Muscle of leg (tissue), 11 donors: Measurements from ENCODE around the gene LRFN2. TPM values are rescaled to one million over a fixed set of nuclear protein-coding genes. Genes with fewer than 3 reads are reported as not detected.

Experiments
- DNase-seq: peaks from one replicate; pipeline ENCODE4 v3.0.0; 2013
- H3K27ac ChIP-seq: one replicate; pipeline ENCODE4 v1.5.1; 2013; ENCODE audit warnings: mild to moderate bottlenecking, low read length, control low read depth
- H3K27me3 ChIP-seq: one replicate; pipeline ENCODE4 v1.6.1; 2013; ENCODE audit warnings: low read length; ENCODE audit not compliant: control insufficient read depth, insufficient read depth
- H3K36me3 ChIP-seq: one replicate; pipeline ENCODE4 v1.6.1; 2013; ENCODE audit warnings: low read length; ENCODE audit not compliant: control insufficient read depth, insufficient read depth
- H3K4me1 ChIP-seq: one replicate; pipeline ENCODE4 v1.6.1; 2013; ENCODE audit warnings: low read length; ENCODE audit not compliant: control insufficient read depth, insufficient read depth
- H3K4me3 ChIP-seq: one replicate; pipeline ENCODE4 v1.5.1; 2013; ENCODE audit warnings: low read length, control low read depth
- H3K9me3 ChIP-seq: replicated peaks from 2 replicates; pipeline ENCODE4 v1.6.1; 2013; ENCODE audit warnings: low read depth, low read length; ENCODE audit not compliant: control insufficient read depth
- WGBS: methylation state at CpG from one replicate; pipeline ENCODE4 v1.1.5; 2013; ENCODE audit warnings: missing lambda C conversion rate; ENCODE audit not compliant: insufficient coverage; 5-methylcytosine and 5-hydroxymethylcytosine counted together
- polyA plus RNA-seq, 8 donors: library from polyadenylated mRNA; unstranded; fragments of 120-200 nt; gene quantifications; one replicate each; pipeline versions ENCODE4 v1.2.1 to v1.2.3, GENCODE V29; 2013; ENCODE audit warnings: inconsistent platforms in 1 of 8, low replicate concordance in 1 of 8; ENCODE audit not compliant: insufficient read length in 8 of 8, insufficient read depth in 1 of 8
- total RNA-seq: library from RNA; stranded (reverse); fragments of 120-200 nt; gene quantifications from one replicate; pipeline ENCODE4 v1.2.4, GENCODE V29; 2013

LRFN2 gene
- total and polyA plus RNA-seq, 9 donors = 0.04 to 0.17 (median 0.08) TPM

- Histone ChIP-seq H3K4me3 (no peak overlapping the region), H3K4me1 (no peaks in the 10 kb centered on the region), H3K36me3 (no peaks in the 10 kb centered on the region), H3K27ac (no peak overlapping the region), H3K9me3 (no peaks in the 10 kb centered on the region), H3K27me3 (peaks cover 6% of the 10 kb centered on the region)
- WGBS = 72% methylated on average over 3 of the region's 4 CpGs
- DNase-seq = no peak
These were observed 35.1 kb downstream of the LRFN2 start for GRCh38 chr6:40551966-40552505.

DNA sequence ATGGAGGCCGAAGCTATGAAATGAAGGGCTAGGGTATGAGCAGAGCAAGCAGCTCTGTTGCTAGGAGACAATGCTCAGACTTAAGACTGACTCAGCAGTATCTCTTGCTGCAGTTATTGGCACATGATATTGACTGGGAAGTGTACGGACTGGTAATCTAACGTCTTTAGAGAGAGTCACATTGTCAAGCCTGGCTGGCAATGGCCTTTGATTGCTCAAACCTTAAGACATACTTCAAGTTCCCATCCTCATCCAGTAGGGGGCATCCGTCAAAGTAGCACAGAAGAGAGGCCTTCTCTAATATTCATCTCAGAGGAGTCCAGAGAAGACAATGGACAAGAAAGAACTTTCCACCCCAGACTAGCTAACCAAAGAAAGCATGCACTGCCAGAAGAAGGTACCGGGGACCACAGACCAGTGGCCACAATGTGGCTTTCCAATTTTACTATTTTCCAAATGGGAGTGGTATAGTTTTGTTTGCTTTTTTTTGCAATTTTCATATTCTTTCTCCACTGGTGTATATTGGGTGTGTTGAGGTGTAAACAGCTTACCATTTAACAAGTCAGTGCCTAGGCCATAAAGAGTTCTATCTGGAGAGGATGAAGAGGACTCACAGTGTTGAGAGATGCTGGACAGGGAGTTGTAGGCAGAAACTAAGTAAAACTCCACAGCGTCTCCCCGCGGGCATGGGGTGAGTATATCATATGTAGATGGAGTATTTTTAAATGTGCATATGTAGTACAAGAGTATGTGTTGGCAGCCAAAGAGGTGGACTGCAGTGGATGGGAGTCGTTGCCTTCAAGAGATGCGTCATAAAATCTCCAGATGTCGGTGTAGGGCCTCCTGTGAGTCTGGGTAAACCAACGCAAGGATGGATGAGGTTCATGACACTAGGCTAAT lies 36.7 kb downstream of the LRFN2 start:
- no peak overlapping the region for H3K4me3 ChIP-seq
- peaks cover 6% of the 10 kb centered on the region for H3K27me3 ChIP-seq
- no peak overlapping the region for H3K27ac ChIP-seq
- peak; percentile 22 for DNase-seq
- H3K36me3 ChIP-seq = no peaks in the 10 kb centered on the region
- H3K9me3 ChIP-seq = no peaks in the 10 kb centered on the region
- H3K4me1 ChIP-seq = no peaks in the 10 kb centered on the region
- 83% methylated on average over 10 of the region's 12 CpGs for WGBS

GRCh38 chr6:40545954-40546353 lies 41.2 kb downstream of the LRFN2 start:
- no peak for DNase-seq
- H3K4me3 ChIP-seq = no peak overlapping the region
- no peaks in the 10 kb centered on the region for H3K9me3 ChIP-seq
- no peaks in the 10 kb centered on the region for H3K27me3 ChIP-seq
- no peak overlapping the region for H3K27ac ChIP-seq
- peaks cover 9% of the 10 kb centered on the region for H3K4me1 ChIP-seq
- H3K36me3 ChIP-seq = no peaks in the 10 kb centered on the region
- WGBS = 34% methylated on average over 6 of the region's 6 CpGs

GRCh38 chr6:40543776-40544175 lies 43.4 kb downstream of the LRFN2 start:
- H3K36me3 ChIP-seq = no peaks in the 10 kb centered on the region
- H3K27ac ChIP-seq = no peak overlapping the region
- no peak for DNase-seq
- H3K27me3 ChIP-seq = no peaks in the 10 kb centered on the region
- no CpG with 5 or more reads among the region's 2 CpGs for WGBS
- no peaks in the 10 kb centered on the region for H3K9me3 ChIP-seq
- no peak overlapping the region for H3K4me3 ChIP-seq
- H3K4me1 ChIP-seq = peaks cover 9% of the 10 kb centered on the region

GRCh38 chr6:40543146-40543545 lies 44.0 kb downstream of the LRFN2 start:
- Histone ChIP-seq H3K4me1 (peaks cover 9% of the 10 kb centered on the region), H3K9me3 (no peaks in the 10 kb centered on the region), H3K4me3 (no peak overlapping the region), H3K27me3 (no peaks in the 10 kb centered on the region), H3K27ac (no peak overlapping the region), H3K36me3 (no peaks in the 10 kb centered on the region)
- DNase-seq = peak; percentile 38
- 60% methylated on average over 4 of the region's 5 CpGs for WGBS

- Histone ChIP-seq H3K36me3 (no peaks in the 10 kb centered on the region), H3K9me3 (no peaks in the 10 kb centered on the region), H3K27ac (no peak overlapping the region), H3K4me3 (no peak overlapping the region), H3K4me1 (peaks cover 9% of the 10 kb centered on the region), H3K27me3 (no peaks in the 10 kb centered on the region)
- 57% methylated on average over 4 of the region's 5 CpGs for WGBS
- no peak for DNase-seq
These were observed 44.9 kb downstream of the LRFN2 start for GRCh38 chr6:40542175-40542764.

GRCh38 chr6:40541556-40542174 lies 45.5 kb downstream of the LRFN2 start:
- H3K27ac ChIP-seq = no peak overlapping the region
- H3K36me3 ChIP-seq = no peaks in the 10 kb centered on the region
- H3K9me3 ChIP-seq = no peaks in the 10 kb centered on the region
- DNase-seq = no peak
- H3K4me3 ChIP-seq = no peak overlapping the region
- 44% methylated on average over 9 of the region's 9 CpGs for WGBS
- H3K27me3 ChIP-seq = no peaks in the 10 kb centered on the region
- H3K4me1 ChIP-seq = peaks cover 9% of the 10 kb centered on the region

GRCh38 chr6:40540790-40541189 lies 46.4 kb downstream of the LRFN2 start:
- Histone ChIP-seq H3K27ac (no peak overlapping the region), H3K4me3 (no peak overlapping the region), H3K36me3 (no peaks in the 10 kb centered on the region), H3K9me3 (no peaks in the 10 kb centered on the region), H3K27me3 (no peaks in the 10 kb centered on the region), H3K4me1 (peaks cover 9% of the 10 kb centered on the region)
- 89% methylated on average over 6 of the region's 6 CpGs for WGBS
- DNase-seq = no peak

DNA sequence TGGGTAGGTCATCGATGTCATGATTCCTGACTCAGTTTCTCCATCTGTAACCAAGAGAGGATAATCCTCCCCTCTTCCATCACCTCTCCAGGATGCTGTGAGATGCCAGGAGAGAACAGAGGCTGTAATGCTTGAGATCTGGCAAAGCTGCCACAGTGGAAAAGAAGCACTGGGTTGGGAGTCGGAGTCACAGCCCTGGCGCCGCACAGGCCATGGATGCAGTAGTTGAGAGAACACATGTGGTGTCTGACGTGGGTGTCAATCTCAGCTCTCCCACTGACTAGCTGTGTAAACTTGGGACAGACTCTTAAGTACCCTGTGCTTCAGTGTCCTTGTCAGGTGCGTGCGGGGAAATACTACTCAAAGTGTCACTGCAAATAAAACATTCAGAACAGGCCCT lies 47.3 kb downstream of the LRFN2 start:
- DNase-seq = no peak
- peaks cover 9% of the 10 kb centered on the region for H3K4me1 ChIP-seq
- no peak overlapping the region for H3K4me3 ChIP-seq
- H3K9me3 ChIP-seq = no peaks in the 10 kb centered on the region
- no peaks in the 10 kb centered on the region for H3K36me3 ChIP-seq
- H3K27me3 ChIP-seq = no peaks in the 10 kb centered on the region
- no peak overlapping the region for H3K27ac ChIP-seq
- WGBS = 90% methylated on average over 5 of the region's 7 CpGs

GRCh38 chr6:40538556-40538955 lies 48.6 kb downstream of the LRFN2 start:
- WGBS = 44% methylated on average over 6 of the region's 9 CpGs
- DNase-seq = no peak
- H3K27me3 ChIP-seq = no peaks in the 10 kb centered on the region
- no peaks in the 10 kb centered on the region for H3K36me3 ChIP-seq
- no peaks in the 10 kb centered on the region for H3K9me3 ChIP-seq
- peaks cover 9% of the 10 kb centered on the region for H3K4me1 ChIP-seq
- no peak overlapping the region for H3K4me3 ChIP-seq
- no peak overlapping the region for H3K27ac ChIP-seq
